GM08714 (cell line): ENCODE results near the gene PHF19.

Experiments used
- H3K4me3 ChIP-seq: fragments of 200-500 bp; sonication (Bioruptor generic); 2 replicates; pipeline ENCODE4 v1.5.1; 2014; ENCODE audit warnings: mild to moderate bottlenecking, low read length, inconsistent platforms
- ZNF274 ChIP-seq: IDR thresholded peaks from 2 replicates; pipeline ENCODE4 v1.6.1; 2012; ENCODE audit warnings: mild to moderate bottlenecking, low read depth, low read length

PHF19 gene

GRCh38 chr9:120902569-120903535 lies 25.9 kb upstream of the PHF19 start:
- H3K4me3 ChIP-seq: no peak overlapping the region
- no peak for TF ChIP-seq ZNF274

- TF ChIP-seq ZNF274: no peak
- no peak overlapping the region for H3K4me3 ChIP-seq
Measured at GRCh38 chr9:120901755-120902568, 25.0 kb upstream of the PHF19 start.

- no peak for TF ChIP-seq ZNF274
- no peak overlapping the region for H3K4me3 ChIP-seq
Measured at GRCh38 chr9:120900824-120901223, 23.8 kb upstream of the PHF19 start.

- no peak overlapping the region for H3K4me3 ChIP-seq
- TF ChIP-seq ZNF274: no peak
Measured at GRCh38 chr9:120899490-120900068, 22.6 kb upstream of the PHF19 start.

- H3K4me3 ChIP-seq: no peak overlapping the region
- no peak for TF ChIP-seq ZNF274
Measured at GRCh38 chr9:120898396-120898795, 21.4 kb upstream of the PHF19 start.

- no peak for TF ChIP-seq ZNF274
- no peak overlapping the region for H3K4me3 ChIP-seq
Measured at GRCh38 chr9:120895951-120896350, 19.0 kb upstream of the PHF19 start.

- no peak overlapping the region for H3K4me3 ChIP-seq
Measured at GRCh38 chr9:120894321-120895148, 17.5 kb upstream of the PHF19 start.

GRCh38 chr9:120893611-120894307 lies 16.8 kb upstream of the PHF19 start:
- H3K4me3 ChIP-seq: no peak overlapping the region
- TF ChIP-seq ZNF274: no peak

More at GRCh38 chr9:120894321-120895148, 17.5 kb upstream of the PHF19 start:
- no peak for TF ChIP-seq ZNF274

GRCh38 chr9:120892748-120893610 lies 16.0 kb upstream of the PHF19 start:
- no peak for TF ChIP-seq ZNF274
- no peak overlapping the region for H3K4me3 ChIP-seq

- H3K4me3 ChIP-seq: peak overlapping the region; percentile 8; the same call in 1 of the 2 replicates
- no peak for TF ChIP-seq ZNF274
Measured at GRCh38 chr9:120891884-120892747, 15.1 kb upstream of the PHF19 start.

- H3K4me3 ChIP-seq: peak overlapping the region; percentile 4; the same call in 1 of the 2 replicates
Measured at GRCh38 chr9:120891245-120891883, 14.4 kb upstream of the PHF19 start.

More at GRCh38 chr9:120891245-120891883, 14.4 kb upstream of the PHF19 start:
- TF ChIP-seq ZNF274: no peak
